Measurements from ENCODE around the gene FAM171A1. TPM values are rescaled to one million over a fixed set of nuclear protein-coding genes. Genes with fewer than 3 reads are reported as not detected.

The FAM171A1 gene
- total RNA-seq, 2 donors from 2014 or later = 2.7 to 8.0 TPM

DNA sequence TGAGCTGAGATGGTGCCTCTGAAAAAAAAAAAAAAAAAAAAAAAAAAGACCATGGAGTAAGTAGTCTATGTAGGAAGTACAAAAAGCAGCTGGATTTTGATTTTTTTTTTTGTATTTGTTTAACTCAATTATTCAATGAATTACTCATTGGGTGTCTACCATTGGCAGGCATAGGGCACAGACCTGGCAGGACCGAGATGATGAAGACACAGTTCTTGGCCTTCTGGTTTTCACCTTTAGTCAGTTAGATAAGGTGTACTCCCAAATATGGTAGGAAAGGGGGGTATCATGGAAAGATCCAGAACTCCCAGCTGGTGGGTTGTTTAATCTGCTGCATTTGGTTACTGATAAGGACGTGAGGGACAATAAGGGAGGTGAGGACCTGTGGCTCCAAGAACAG, 105.5 kb downstream of the FAM171A1 start:
- H3K9me3 ChIP-seq (ENCODE audit: control insufficient read depth, low read length, poor library complexity, severe bottlenecking) = no peaks in the 10 kb centered on the region
- DNase-seq (no peak), ATAC-seq (no peak)
- H3K27ac Mint-ChIP-seq = no peak overlapping the region
- H3K4me3 Mint-ChIP-seq = no peak overlapping the region
- H3K27me3 Mint-ChIP-seq = no peaks in the 10 kb centered on the region
- no peaks in the 10 kb centered on the region for H3K4me1 Mint-ChIP-seq
- H3K36me3 Mint-ChIP-seq (ENCODE audit: low read depth) = peaks cover 5% of the 10 kb centered on the region

DNA sequence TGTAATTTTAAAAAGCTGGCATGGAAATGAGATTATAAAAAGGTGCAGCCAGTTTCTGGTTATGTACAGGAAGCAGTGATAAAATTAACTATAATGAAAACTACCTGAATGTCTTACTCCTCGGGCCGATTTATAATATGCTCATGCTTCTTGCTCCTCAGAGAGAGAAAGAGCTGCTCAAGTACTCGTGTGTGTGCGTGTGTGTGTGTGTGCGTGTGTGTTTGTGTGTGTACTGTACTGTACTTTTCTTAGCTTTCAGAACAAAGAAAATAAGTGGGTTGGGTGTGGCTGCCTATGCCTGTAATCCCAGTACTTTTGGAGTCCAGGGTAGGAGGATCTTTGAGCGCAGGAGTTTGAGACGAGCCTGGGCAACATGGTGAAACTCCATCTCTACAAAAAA, 106.0 kb downstream of the FAM171A1 start:
- ATAC-seq (no peak), DNase-seq (no peak)
- Mint-ChIP-seq H3K36me3 (ENCODE audit: low read depth) (peaks cover 5% of the 10 kb centered on the region), H3K4me3 (no peak overlapping the region), H3K27me3 (no peaks in the 10 kb centered on the region), H3K27ac (no peak overlapping the region), H3K4me1 (no peaks in the 10 kb centered on the region)
- no peaks in the 10 kb centered on the region for H3K9me3 ChIP-seq (ENCODE audit: control insufficient read depth, low read length, poor library complexity, severe bottlenecking)

DNA sequence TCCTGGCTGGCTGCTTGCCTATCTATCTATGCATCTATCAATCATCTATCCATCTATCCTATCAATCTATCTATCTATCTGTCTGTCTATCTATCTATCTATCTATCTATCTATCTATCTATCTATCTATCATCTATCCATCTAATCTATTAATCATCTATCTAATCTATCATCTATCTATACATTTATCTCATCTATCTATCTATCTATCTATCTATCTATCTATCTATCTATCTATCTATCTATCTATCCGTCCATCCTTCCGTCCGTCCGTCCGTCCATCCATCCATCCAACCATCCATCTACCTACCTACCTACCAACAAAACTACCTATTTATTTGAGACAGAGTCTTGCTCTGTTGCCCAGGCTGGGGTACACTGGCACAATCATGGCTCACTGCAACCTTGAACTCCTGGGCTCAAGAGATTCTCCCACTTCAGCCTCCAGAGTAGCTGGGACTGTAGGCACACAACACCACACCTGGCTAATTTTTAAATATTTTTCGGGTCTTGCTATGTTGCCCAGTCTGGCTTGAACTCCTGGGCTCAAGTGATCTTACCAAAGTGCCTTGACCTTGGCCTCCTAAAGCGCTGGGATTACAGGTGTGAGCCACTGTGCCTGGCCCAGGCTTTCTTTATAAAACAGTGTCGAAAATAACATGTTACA, 107.3 kb downstream of the FAM171A1 start:
- Mint-ChIP-seq H3K4me3 (no peak overlapping the region), H3K4me1 (no peaks in the 10 kb centered on the region), H3K27ac (no peak overlapping the region), H3K36me3 (ENCODE audit: low read depth) (peaks cover 5% of the 10 kb centered on the region), H3K27me3 (no peaks in the 10 kb centered on the region)
- no peaks in the 10 kb centered on the region for H3K9me3 ChIP-seq (ENCODE audit: control insufficient read depth, low read length, poor library complexity, severe bottlenecking)
- ATAC-seq (no peak), DNase-seq (no peak)

DNA sequence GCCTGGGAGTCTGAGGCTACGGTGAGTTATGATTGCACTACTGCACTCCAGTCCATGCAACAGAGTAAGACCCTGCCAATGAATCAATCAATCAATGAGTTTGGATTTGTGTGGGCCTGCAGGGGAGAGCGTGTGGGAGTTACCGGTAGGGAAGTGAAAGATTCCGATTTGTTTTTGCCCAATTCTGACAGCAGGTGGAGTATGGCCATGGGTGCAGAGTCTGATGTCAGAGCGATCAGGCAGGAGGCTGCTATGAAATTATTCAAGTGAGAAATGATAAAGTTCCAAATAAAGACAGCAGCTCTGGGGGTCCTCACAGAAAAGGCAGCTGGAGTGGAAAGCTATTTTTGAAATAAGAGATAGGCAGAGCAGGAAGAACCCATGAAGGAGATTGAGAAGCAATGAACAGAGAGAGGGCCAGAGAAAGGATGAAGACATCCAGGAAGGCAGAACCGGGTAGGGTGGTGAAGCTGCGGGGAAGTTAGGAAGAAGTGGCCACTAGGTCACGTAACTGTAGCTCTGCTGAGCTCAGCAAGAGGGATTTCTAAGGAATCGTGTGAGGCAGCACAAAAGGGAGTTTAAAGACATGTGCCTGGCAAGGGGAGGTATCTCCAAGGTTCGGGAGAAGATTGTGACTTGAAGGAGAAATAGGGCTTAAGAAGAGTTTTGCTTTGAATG, 108.9 kb downstream of the FAM171A1 start:
- ATAC-seq (no peak), DNase-seq (no peak)
- Mint-ChIP-seq H3K27ac (no peak overlapping the region), H3K4me3 (no peak overlapping the region), H3K4me1 (no peaks in the 10 kb centered on the region), H3K36me3 (ENCODE audit: low read depth) (peaks cover 2% of the 10 kb centered on the region), H3K27me3 (no peaks in the 10 kb centered on the region)
- no peaks in the 10 kb centered on the region for H3K9me3 ChIP-seq (ENCODE audit: control insufficient read depth, low read length, poor library complexity, severe bottlenecking)

DNA sequence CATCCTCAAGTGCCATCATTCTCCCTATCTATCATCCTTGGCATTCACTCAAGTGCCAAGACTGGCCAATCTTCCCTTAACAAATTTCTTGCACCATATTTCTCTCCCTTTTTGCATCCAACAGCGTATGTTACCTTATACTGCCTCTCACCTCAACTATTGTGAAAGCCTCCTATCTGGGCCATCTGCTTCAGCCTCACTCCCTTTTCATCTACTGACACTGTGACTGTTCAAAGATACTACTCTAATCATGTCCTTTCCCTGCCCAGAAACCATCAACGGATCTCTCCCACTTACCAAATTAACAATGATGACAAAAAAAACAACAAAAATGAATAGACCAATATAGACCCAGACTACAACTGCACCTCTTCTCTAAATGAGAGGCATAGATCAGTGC, 112.0 kb downstream of the FAM171A1 start:
- no peaks in the 10 kb centered on the region for H3K27me3 Mint-ChIP-seq
- H3K36me3 Mint-ChIP-seq (ENCODE audit: low read depth) = peaks cover 6% of the 10 kb centered on the region
- no peak overlapping the region for H3K27ac Mint-ChIP-seq
- ATAC-seq = no peak
- no peak for DNase-seq
- no peaks in the 10 kb centered on the region for H3K9me3 ChIP-seq (ENCODE audit: control insufficient read depth, low read length, poor library complexity, severe bottlenecking)
- peaks cover 6% of the 10 kb centered on the region for H3K4me1 Mint-ChIP-seq
- H3K4me3 Mint-ChIP-seq = no peak overlapping the region

DNA sequence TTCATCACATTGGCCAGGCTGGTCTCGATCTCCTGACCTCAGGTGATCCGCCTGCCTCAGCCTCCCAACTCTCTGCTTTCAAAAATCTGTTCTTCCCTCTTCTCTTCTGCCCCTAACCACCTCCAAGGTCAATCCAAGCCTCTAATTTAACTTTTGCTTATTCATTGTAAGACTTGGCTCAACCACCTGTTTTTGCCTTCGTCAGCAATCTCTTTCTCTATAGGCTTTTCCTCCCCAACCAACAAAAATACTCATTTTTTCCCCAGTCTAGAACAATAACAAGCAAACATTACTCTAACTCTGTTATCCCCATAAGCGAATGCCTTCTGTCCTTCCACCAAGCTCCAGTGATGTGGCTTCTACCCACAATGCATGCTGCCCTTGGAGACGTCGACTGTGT, 112.8 kb downstream of the FAM171A1 start:
- Mint-ChIP-seq H3K4me1 (peaks cover 14% of the 10 kb centered on the region), H3K4me3 (no peak overlapping the region), H3K27me3 (no peaks in the 10 kb centered on the region), H3K27ac (no peak overlapping the region), H3K36me3 (ENCODE audit: low read depth) (peaks cover 6% of the 10 kb centered on the region)
- DNase-seq (no peak), ATAC-seq (no peak)
- no peaks in the 10 kb centered on the region for H3K9me3 ChIP-seq (ENCODE audit: control insufficient read depth, low read length, poor library complexity, severe bottlenecking)

DNA sequence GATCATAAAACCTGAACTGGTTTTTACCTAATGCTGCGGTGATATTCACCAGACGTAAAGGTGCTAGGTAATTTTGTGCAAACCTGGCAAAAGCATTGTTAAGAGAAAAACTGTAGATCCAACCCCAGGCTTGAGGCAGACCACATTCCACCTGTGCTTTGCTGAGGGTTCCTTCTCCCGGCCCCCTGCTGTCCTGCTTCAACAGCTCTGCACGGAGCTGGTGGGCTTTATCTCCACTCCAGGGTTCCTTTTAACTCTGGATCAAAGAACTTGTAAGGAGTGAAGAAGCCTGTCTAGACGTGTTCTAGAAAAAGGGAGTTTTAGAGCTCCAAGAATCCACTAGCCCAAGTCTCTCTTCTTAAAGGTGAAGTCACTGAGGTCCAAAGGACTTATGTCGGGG, 115.1 kb downstream of the FAM171A1 start:
- Mint-ChIP-seq H3K27ac (peak overlapping the region; percentile 86), H3K4me3 (peak overlapping the region; percentile 96), H3K36me3 (ENCODE audit: low read depth) (peaks cover 6% of the 10 kb centered on the region), H3K4me1 (peaks cover 31% of the 10 kb centered on the region), H3K27me3 (no peaks in the 10 kb centered on the region)
- no peaks in the 10 kb centered on the region for H3K9me3 ChIP-seq (ENCODE audit: control insufficient read depth, low read length, poor library complexity, severe bottlenecking)
- DNase-seq (no peak), ATAC-seq (no peak)

DNA sequence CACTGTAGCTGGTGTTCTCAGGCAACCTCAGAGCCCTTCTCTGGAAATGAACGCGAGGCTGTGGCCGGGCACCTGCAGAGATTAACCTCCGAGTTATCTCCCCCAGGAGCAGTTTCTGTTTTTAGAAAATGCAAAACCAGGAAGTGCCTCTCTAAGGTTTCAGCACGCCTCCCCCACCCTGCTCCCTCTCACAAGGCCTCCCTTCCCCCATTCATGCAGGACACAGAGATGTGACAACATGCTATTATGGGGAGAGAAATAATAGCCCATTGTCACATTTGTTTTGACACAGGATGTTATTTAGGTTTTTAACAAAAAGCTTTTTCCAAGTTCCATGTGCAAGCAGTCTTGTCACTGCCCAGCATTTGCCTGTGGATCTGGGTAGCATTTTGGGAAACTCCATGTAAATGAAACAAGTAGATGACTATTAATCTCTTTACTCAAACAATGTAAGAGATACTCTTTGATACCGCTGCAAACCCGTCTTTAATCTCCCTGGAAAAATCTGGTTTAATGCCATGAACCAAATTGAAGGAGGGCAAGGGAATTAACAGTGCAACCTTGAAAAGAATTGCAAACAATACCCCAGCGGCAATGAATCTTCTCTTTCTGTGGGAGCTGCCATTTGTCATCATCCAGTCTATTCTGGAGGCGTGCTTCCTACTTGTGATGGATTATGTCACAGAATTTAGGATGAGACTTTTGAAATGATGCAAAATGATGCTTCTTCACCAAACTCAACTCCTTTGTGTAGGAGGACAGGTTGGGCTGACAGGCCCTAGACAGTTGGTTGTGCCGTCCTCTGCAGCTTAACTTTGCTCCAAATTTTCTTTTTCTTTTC, 116.1 kb downstream of the FAM171A1 start:
- H3K36me3 Mint-ChIP-seq (ENCODE audit: low read depth) = peaks cover 6% of the 10 kb centered on the region
- no peaks in the 10 kb centered on the region for H3K27me3 Mint-ChIP-seq
- DNase-seq = no peak
- ATAC-seq = peak; percentile 57
- H3K4me1 Mint-ChIP-seq = peaks cover 34% of the 10 kb centered on the region
- peak overlapping the region; percentile 86 for H3K27ac Mint-ChIP-seq
- no peaks in the 10 kb centered on the region for H3K9me3 ChIP-seq (ENCODE audit: control insufficient read depth, low read length, poor library complexity, severe bottlenecking)
- H3K4me3 Mint-ChIP-seq = peak overlapping the region; percentile 96

DNA sequence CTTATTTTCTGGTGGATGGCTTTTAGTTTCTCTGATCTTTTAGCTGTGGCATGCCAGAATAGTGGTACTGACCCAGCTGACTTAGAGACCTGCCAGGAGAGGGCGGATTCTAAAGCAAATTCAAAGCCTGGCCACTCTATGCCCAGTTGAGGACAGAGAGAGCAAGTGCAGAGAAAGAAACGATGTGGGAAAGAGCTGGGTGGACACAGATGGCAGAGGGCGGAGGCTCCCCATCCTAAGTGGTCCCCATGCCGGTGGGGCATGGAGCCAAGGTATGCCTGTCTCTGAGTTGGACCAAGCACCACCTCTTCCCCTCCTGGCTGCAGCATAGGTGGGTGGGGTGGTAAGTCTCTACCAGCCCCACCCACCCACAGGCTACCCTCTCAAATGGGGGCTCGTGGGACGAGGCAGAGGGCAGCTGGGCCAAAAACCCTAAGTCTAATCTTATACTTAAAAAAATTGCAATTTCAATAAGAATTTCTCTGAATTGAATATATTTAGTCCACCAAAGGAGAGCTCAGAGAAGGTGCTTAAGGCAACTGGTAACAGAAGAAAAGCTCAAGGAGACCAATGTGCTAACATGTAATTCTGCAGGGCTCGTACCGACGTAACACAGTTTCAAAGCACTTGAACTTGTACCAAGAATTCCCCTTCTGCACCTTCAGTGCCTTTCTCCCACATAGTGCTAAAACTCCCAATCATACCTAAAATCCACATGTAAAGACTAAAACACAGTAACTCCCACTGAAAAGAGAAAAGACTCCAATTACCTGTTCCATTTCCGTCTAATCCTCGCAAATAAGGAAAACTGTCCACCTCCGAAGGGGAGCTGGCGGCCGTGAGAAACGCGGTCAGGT, 116.9 kb downstream of the FAM171A1 start:
- ATAC-seq = peak; percentile 65
- DNase-seq = no peak

DNA sequence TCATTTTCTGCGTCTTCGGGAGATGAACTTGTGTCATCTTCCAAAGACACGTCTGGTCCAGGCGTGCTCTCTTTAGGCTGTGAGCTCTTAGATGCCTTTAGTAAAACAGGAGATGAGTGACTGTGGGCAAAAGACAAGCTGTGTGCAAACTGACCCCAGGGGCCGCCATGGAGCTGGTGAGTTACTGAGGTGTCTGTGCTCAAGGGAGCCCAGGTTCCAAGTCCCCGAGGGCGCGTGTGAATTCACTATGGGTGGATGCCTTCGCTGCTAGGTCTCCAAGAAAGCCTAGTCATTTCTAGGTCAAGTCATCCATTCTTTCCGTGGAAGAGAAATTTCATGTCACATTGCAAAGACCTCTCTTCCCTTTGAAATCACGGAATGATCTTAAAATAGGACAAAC, 118.7 kb downstream of the FAM171A1 start:
- H3K27ac Mint-ChIP-seq = no peak overlapping the region
- H3K4me1 Mint-ChIP-seq = peaks cover 36% of the 10 kb centered on the region
- no peak for DNase-seq
- H3K4me3 Mint-ChIP-seq = no peak overlapping the region
- no peaks in the 10 kb centered on the region for H3K27me3 Mint-ChIP-seq
- H3K9me3 ChIP-seq (ENCODE audit: control insufficient read depth, low read length, poor library complexity, severe bottlenecking) = no peaks in the 10 kb centered on the region
- no peak for ATAC-seq
- peaks cover 6% of the 10 kb centered on the region for H3K36me3 Mint-ChIP-seq (ENCODE audit: low read depth)

More for the DNA sequence above, 116.9 kb downstream of the FAM171A1 start:
- Mint-ChIP-seq H3K27me3 (no peaks in the 10 kb centered on the region), H3K27ac (peak overlapping the region; percentile 86), H3K4me3 (peak overlapping the region; percentile 96), H3K36me3 (ENCODE audit: low read depth) (peaks cover 6% of the 10 kb centered on the region), H3K4me1 (peaks cover 36% of the 10 kb centered on the region)
- H3K9me3 ChIP-seq (ENCODE audit: control insufficient read depth, low read length, poor library complexity, severe bottlenecking) = no peaks in the 10 kb centered on the region

DNA sequence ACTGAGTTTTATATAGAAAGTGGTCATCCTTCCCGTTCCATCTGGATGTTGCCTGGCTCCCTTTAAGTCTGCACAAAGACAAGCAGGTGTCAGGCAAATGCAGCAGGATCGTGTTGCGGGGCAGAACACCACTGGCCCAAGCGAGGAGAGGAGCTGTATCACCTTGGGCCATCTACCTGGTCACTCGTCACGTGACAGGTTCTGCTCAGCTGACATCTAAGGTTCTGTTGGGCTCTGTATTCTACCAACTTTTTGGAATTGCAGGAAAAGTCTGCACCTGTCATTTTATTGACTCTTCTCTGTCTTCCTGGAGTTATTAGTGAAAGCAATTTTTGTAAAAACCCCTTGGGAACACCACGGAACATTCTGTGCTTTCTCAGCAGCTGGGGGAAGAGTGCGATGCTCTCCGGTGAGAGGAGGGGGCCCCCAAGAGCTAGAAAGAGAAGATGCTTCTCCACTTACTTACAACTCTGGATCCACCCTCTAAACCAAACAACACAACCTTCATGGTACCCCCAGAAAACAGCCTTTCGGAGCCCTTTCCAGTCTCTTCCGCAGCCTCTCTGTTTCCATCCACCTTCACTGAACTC, 119.2 kb downstream of the FAM171A1 start:
- no peak for ATAC-seq
- no peaks in the 10 kb centered on the region for H3K9me3 ChIP-seq (ENCODE audit: control insufficient read depth, low read length, poor library complexity, severe bottlenecking)
- Mint-ChIP-seq H3K36me3 (ENCODE audit: low read depth) (peaks cover 5% of the 10 kb centered on the region), H3K27ac (no peak overlapping the region), H3K4me3 (peak overlapping the region; percentile 12), H3K4me1 (peaks cover 35% of the 10 kb centered on the region), H3K27me3 (no peaks in the 10 kb centered on the region)
- DNase-seq = no peak

DNA sequence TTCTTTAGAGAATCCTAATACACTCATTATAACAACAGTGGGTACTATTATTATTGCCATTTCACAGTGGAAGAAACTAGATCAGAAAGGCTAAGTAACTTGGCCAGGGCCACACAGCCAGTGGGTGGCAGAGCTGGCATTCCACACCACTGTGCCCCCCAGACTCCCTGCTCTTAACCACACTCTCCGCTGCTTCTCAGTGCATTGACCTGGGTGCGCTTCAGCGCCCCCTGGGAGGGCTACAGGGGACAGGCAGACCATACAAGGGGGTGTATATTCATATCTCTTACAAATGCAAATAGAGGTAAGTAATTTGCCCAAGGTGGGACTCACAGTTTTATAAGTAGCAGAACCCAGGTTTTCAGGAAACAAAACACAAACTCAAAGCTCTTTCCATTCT, 125.6 kb downstream of the FAM171A1 start:
- peaks cover 4% of the 10 kb centered on the region for H3K36me3 Mint-ChIP-seq (ENCODE audit: low read depth)
- H3K27ac Mint-ChIP-seq = no peak overlapping the region
- H3K4me1 Mint-ChIP-seq = peaks cover 13% of the 10 kb centered on the region
- DNase-seq (no peak), ATAC-seq (no peak)
- H3K9me3 ChIP-seq (ENCODE audit: control insufficient read depth, low read length, poor library complexity, severe bottlenecking) = no peaks in the 10 kb centered on the region
- H3K4me3 Mint-ChIP-seq = no peak overlapping the region
- H3K27me3 Mint-ChIP-seq = no peaks in the 10 kb centered on the region

Measured in T-helper 17 cell (primary cell).